Naive thymus-derived CD4-positive, alpha-beta T cell (primary cell): ENCODE measurements around the gene PYY. TPM values are rescaled to one million over a fixed set of nuclear protein-coding genes. Genes with fewer than 3 reads are reported as not detected.

Experiments
- ATAC-seq: fragments of 150-1000 bp; cut with Tn5 transposase; 2 replicates; pipeline ENCODE4 v1.10.0; 2021; ENCODE audit warnings: mild to moderate bottlenecking, moderate library complexity
- CTCF ChIA-PET: fragments of 350-600 bp; sonication (Branson Sonifier 250); formaldehyde crosslinking; loops from one replicate; lab custom pipeline; 2021; ENCODE audit warnings: antibody characterized with exemption; lab: Charles Lee
- POLR2A ChIA-PET: fragments of 350-600 bp; sonication (Branson Sonifier 250); formaldehyde crosslinking; loops from one replicate; lab custom pipeline; 2021; ENCODE audit warnings: antibody characterized with exemption, inconsistent platforms; lab: Charles Lee
- DNase-seq, 9 donors: peaks; one replicate each; pipeline versions ENCODE4 v3.0.0 to v3.0.0-alpha.2; 2020 to 2022; ENCODE audit warnings: mixed read lengths in 1 of 9
- H3K27ac ChIP-seq: one replicate; pipeline ENCODE4 v1.7.0; 2013; ENCODE audit warnings: mild to moderate bottlenecking, low read depth, low read length, moderate library complexity
- H3K27me3 ChIP-seq, 2 donors: one replicate each; pipeline ENCODE4 v1.7.0; 2013; ENCODE audit warnings: low read length in 2 of 2, mild to moderate bottlenecking in 2 of 2, moderate library complexity in 2 of 2; ENCODE audit not compliant: control insufficient read depth in 2 of 2, insufficient read depth in 2 of 2
- H3K36me3 ChIP-seq, 3 experiments: 1 replicate in 2 of 3; 2 replicates in 1 of 3; pipeline ENCODE4 v1.7.0; 2013; ENCODE audit warnings: low read length in 3 of 3, mild to moderate bottlenecking in 3 of 3, moderate library complexity in 1 of 3; ENCODE audit not compliant: insufficient read depth in 3 of 3, control insufficient read depth in 2 of 3
- H3K4me1 ChIP-seq, 2 donors: one replicate each; pipeline ENCODE4 v1.7.0; 2013; ENCODE audit warnings: low read length in 2 of 2, mild to moderate bottlenecking in 2 of 2, moderate library complexity in 1 of 2; ENCODE audit not compliant: control insufficient read depth in 2 of 2, insufficient read depth in 2 of 2
- H3K4me3 ChIP-seq: 2 replicates; pipeline ENCODE4 v1.7.0; 2013; ENCODE audit warnings: mild to moderate bottlenecking, low read length
- H3K9me3 ChIP-seq, 3 experiments: 1 replicate in 2 of 3; 2 replicates in 1 of 3; pipeline ENCODE4 v1.7.0; 2013; ENCODE audit warnings: low read length in 3 of 3; ENCODE audit not compliant: control insufficient read depth in 2 of 3
- H3K27ac Mint-ChIP-seq, 9 donors: one replicate each; pipeline ENCODE4 v1.8.0; 2020 to 2022; ENCODE audit warnings: mixed read lengths in 9 of 9, mild to moderate bottlenecking in 8 of 9, moderate library complexity in 5 of 9, inconsistent platforms in 2 of 9
- H3K27me3 Mint-ChIP-seq, 5 donors: one replicate each; pipeline ENCODE4 v1.8.0; 2021 to 2022; ENCODE audit warnings: mixed read lengths in 5 of 5, mild to moderate bottlenecking in 1 of 5
- H3K36me3 Mint-ChIP-seq, 5 donors: one replicate each; pipeline ENCODE4 v1.8.0; 2020 to 2022; ENCODE audit warnings: mixed read lengths in 5 of 5, mild to moderate bottlenecking in 3 of 5, inconsistent platforms in 1 of 5
- H3K4me1 Mint-ChIP-seq, 7 donors: one replicate each; pipeline ENCODE4 v1.8.0; 2020 to 2022; ENCODE audit warnings: mixed read lengths in 7 of 7, mild to moderate bottlenecking in 3 of 7, inconsistent platforms in 1 of 7
- H3K4me3 Mint-ChIP-seq, 10 donors: one replicate each; pipeline ENCODE4 v1.8.0; 2020 to 2022; ENCODE audit warnings: mild to moderate bottlenecking in 10 of 10, mixed read lengths in 10 of 10, moderate library complexity in 6 of 10, inconsistent platforms in 2 of 10
- H3K9me3 Mint-ChIP-seq, 11 donors: one replicate each; pipeline ENCODE4 v1.8.0; 2020 to 2022; ENCODE audit warnings: mixed read lengths in 11 of 11, mild to moderate bottlenecking in 4 of 11, inconsistent platforms in 1 of 11, moderate library complexity in 1 of 11
- intact Hi-C, 2 donors: fragments of 100-400 bp; cut with micrococcal nuclease; formaldehyde crosslinking; loops; one replicate each; pipeline ENCODE4 v1.15.1; 2023
- polyA plus RNA-seq, 2 donors: library from polyadenylated mRNA; unstranded; fragments of 300-500 nt; fragmentation: Illumina TruSeq; gene quantifications; one replicate each; pipeline ENCODE4 v1.2.3, GENCODE V29; 2021
- total RNA-seq, 6 experiments: library from RNA in 5 of 6; stranded (reverse) in 5 of 6; gene quantifications; 1 replicate in 5 of 6; 2 replicates in 1 of 6; pipeline ENCODE4 v1.2.3 and lab custom pipeline; 2021 to 2026

PYY gene
- total and polyA plus RNA-seq, 7 experiments from 2014 or later, result not detected

DNA sequence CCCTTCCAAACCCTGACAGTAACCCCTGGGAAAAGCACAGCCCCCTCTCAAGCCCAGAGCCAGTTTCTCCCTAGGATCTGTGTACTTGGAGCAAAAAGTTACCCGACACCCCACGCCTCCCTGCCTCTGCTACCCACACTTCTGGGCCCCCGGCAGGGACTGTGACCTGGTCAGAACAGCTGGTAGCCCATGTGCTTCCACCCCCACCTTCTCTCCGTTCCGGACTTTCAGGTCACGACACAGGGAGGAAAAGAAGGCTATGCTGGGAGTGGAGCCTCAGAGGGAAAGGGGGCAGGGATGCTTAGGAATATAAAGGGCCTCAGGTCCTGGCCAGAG lies 17.8 kb downstream of the PYY start:
- Mint-ChIP-seq H3K27me3 (peaks cover 0 to 22% (median 0%) of the 10 kb centered on the region in 5 donors), H3K36me3 (no peaks in the 10 kb centered on the region), H3K9me3 (no peaks in the 10 kb centered on the region), H3K27ac (no peak overlapping the region), H3K4me1 (peaks cover 0 to 22% (median 12%) of the 10 kb centered on the region in 7 donors), H3K4me3 (no peak overlapping the region)
- DNase-seq (no peak), ATAC-seq (no peak)
- intact Hi-C loops, result no loop called here
- Histone ChIP-seq H3K27me3 (no peaks in the 10 kb centered on the region), H3K4me1 (peaks cover 0 to 3% of the 10 kb centered on the region in 2 donors), H3K27ac (no peak overlapping the region), H3K4me3 (no peak overlapping the region), H3K36me3 (no peaks in the 10 kb centered on the region), H3K9me3 (no peaks in the 10 kb centered on the region)
- ChIA-PET POLR2A (no interaction called here), CTCF (interaction anchor here (0.7 to 1.4 kb wide), 2 partner anchors 27 to 47 kb away, joined by 3 read pairs; no protein-coding TSS in a partner anchor)

DNA sequence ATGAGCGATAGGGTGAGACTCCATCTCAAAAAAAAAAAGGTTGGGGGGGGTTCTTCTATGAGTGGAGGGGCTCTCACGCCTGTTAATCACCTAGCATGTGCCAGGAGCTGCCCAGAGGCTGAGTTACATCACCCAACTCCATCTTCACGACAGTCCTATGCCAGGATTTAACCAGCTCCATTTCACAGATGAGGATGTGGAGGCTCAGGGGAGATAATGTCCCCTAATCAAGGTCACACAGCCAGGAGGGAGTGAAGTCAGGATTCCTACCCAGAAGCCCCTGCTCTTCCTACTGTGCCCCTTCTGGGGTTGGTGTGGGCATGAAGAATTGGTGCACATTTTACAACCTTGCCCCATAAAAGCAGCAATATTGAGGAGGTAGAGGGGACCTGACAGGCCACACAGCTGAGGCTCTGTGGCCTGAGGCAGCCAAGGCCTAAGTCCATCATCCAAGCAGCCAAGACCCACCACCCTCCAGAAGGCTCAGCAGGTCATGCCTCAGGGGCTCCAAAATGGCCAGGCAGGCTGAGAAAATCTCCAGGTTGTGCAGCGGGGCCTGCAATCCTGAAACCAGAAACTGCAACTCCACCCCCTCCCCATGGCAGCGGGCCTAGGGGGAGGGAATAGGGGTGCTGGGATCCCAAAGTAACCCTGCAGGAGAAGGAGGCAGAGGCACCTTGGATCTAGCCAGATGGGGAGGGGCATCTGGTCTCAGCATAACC lies 18.4 kb downstream of the PYY start:
- DNase-seq (no peak), ATAC-seq (no peak)
- ChIA-PET POLR2A (no interaction called here), CTCF (interaction anchor here (0.7 kb wide), 1 partner anchor 18 kb away, joined by 3 read pairs; no protein-coding TSS in a partner anchor)
- intact Hi-C loops, result no loop called here
- Mint-ChIP-seq H3K4me1 (peaks cover 0 to 22% (median 12%) of the 10 kb centered on the region in 7 donors), H3K4me3 (no peak overlapping the region), H3K36me3 (no peaks in the 10 kb centered on the region), H3K9me3 (no peaks in the 10 kb centered on the region), H3K27me3 (peaks cover 0 to 19% (median 0%) of the 10 kb centered on the region in 5 donors), H3K27ac (no peak overlapping the region)
- H3K4me3 ChIP-seq, result no peak overlapping the region
- no peak overlapping the region for H3K27ac ChIP-seq
- no peaks in the 10 kb centered on the region for H3K9me3 ChIP-seq
- no peaks in the 10 kb centered on the region for H3K36me3 ChIP-seq
- no peaks in the 10 kb centered on the region for H3K27me3 ChIP-seq
- peaks cover 0 to 3% of the 10 kb centered on the region in 2 donors for H3K4me1 ChIP-seq

DNA sequence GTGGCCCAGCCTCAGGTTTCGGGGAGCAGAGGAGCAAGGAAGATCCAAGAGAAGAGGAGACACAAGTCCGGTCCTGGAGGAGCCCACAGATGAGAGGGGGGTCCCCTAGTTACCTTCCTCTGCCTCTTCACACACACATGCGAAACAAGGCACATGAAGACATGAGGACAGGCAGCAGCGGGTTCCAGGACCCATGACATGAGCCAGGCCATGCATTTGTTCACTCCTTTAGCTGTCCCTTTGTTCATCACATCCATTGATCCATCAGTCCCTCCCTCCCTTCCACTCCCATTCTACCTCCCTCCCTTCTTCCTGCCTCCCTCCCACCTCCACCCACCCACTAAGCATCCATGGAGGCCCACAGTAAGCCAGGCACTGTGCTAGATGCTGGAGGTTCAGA lies 20.8 kb downstream of the PYY start:
- ATAC-seq (no peak), DNase-seq (no peak)
- Histone ChIP-seq H3K36me3 (no peaks in the 10 kb centered on the region), H3K4me3 (no peak overlapping the region), H3K27me3 (no peaks in the 10 kb centered on the region), H3K27ac (no peak overlapping the region), H3K9me3 (no peaks in the 10 kb centered on the region), H3K4me1 (peaks cover 5 to 8% of the 10 kb centered on the region in 2 donors)
- no peak overlapping the region for H3K27ac Mint-ChIP-seq
- H3K4me3 Mint-ChIP-seq, result no peak overlapping the region
- H3K36me3 Mint-ChIP-seq, result no peaks in the 10 kb centered on the region
- intact Hi-C loops, result no loop called here
- no peaks in the 10 kb centered on the region for H3K9me3 Mint-ChIP-seq
- POLR2A ChIA-PET, result no interaction called here
- peaks cover 0 to 11% (median 0%) of the 10 kb centered on the region in 5 donors for H3K27me3 Mint-ChIP-seq
- peaks cover 6 to 22% (median 18%) of the 10 kb centered on the region in 7 donors for H3K4me1 Mint-ChIP-seq
- CTCF ChIA-PET, result interaction anchor here (1.3 kb wide), 1 partner anchor 11 kb away, joined by 5 read pairs; no protein-coding TSS in a partner anchor

DNA sequence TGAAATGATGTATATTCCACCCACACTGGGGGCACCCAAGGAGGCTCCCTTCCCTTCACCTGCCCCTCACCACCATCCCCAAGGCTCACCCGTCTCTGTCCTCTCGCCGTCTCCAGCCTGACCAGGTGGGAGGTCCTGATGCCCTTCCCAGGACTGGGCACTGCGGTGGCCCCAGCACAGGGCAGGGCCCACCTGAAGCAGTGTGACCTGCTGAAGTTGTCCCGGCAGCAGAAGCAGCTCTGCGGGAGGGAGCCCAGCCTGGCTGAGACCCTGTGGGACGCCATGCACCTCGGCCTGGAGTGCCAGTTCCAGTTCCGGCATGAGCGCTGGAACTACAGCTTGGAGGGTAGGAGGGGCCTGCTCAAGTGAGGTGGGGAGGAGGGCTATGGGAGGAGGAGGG lies 21.4 kb downstream of the PYY start:
- H3K4me3 ChIP-seq, result no peak overlapping the region
- no peaks in the 10 kb centered on the region for H3K36me3 ChIP-seq
- no peaks in the 10 kb centered on the region for H3K9me3 ChIP-seq
- no peak overlapping the region for H3K27ac ChIP-seq
- ATAC-seq (no peak), DNase-seq (no peak)
- no peaks in the 10 kb centered on the region for H3K27me3 ChIP-seq
- no peaks in the 10 kb centered on the region for H3K36me3 Mint-ChIP-seq
- no peaks in the 10 kb centered on the region for H3K9me3 Mint-ChIP-seq
- no peak overlapping the region for H3K4me3 Mint-ChIP-seq
- intact Hi-C loops, result no loop called here
- peaks cover 5 to 13% of the 10 kb centered on the region in 2 donors for H3K4me1 ChIP-seq
- ChIA-PET POLR2A (no interaction called here), CTCF (no interaction called here)
- peaks cover 0 to 11% (median 0%) of the 10 kb centered on the region in 5 donors for H3K27me3 Mint-ChIP-seq
- H3K4me1 Mint-ChIP-seq, result peaks cover 6 to 24% (median 19%) of the 10 kb centered on the region in 7 donors
- no peak overlapping the region for H3K27ac Mint-ChIP-seq

DNA sequence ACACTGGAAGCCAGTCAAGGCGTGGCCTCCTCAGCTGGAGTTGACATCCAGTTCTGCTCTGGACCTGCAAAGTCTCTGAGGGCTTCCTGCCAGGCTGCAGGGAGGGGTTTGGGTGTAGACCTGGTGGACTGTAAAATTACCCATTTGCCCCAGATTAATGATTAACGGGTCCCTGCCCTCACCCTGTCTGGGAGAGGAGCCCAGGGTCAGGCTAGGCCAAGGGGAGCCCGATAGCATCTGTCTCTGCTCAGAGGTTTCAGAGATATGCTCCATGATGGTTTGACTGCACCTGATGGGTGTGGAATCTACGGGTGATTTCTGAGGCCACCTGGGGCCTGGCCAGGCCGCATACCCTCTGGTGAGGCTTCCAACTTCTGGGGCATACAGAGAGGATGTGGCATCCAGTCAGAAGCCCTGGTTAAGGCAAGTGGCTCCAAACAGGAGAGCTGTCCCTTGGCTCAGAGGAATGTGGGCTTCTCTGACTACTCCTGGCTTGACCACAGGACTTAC lies 22.6 kb downstream of the PYY start:
- ATAC-seq (no peak), DNase-seq (no peak)
- H3K27ac Mint-ChIP-seq, result no peak overlapping the region
- H3K36me3 Mint-ChIP-seq, result no peaks in the 10 kb centered on the region
- no peaks in the 10 kb centered on the region for H3K9me3 ChIP-seq
- H3K4me3 ChIP-seq, result no peak overlapping the region
- ChIA-PET POLR2A (no interaction called here), CTCF (interaction anchor here (0.6 kb wide), 1 partner anchor 13 kb away, joined by 4 read pairs; no protein-coding TSS in a partner anchor)
- peaks cover 0 to 15% (median 0%) of the 10 kb centered on the region in 5 donors for H3K27me3 Mint-ChIP-seq
- H3K27me3 ChIP-seq, result no peaks in the 10 kb centered on the region
- H3K27ac ChIP-seq, result no peak overlapping the region
- intact Hi-C loops, result no loop called here
- peak overlapping the region in 1 of 10 donors; percentile 48 for H3K4me3 Mint-ChIP-seq
- peaks cover 12 to 30% (median 26%) of the 10 kb centered on the region in 7 donors for H3K4me1 Mint-ChIP-seq
- H3K4me1 ChIP-seq, result peaks cover 12 to 13% of the 10 kb centered on the region in 2 donors
- H3K9me3 Mint-ChIP-seq, result no peaks in the 10 kb centered on the region
- no peaks in the 10 kb centered on the region for H3K36me3 ChIP-seq

DNA sequence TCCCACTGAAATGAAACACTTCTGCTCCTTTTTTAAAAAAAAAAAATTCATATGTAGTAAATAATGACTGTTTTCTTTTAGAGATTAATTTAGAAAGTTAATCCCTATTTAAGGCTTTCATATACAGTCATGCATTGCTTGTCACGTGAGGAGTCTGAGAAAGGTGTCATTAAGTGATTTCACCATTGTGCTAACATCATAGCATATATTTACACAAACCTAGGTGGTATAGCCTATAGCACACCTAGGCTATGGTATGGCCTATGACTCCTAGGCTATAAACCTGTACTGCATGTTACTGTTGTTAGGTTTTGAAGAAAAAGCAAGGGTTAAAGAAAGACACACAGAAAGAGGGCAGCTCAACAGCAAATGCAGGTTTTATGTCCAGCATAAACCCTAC lies 25.1 kb downstream of the PYY start:
- no peaks in the 10 kb centered on the region for H3K9me3 ChIP-seq
- no peaks in the 10 kb centered on the region for H3K36me3 ChIP-seq
- H3K4me1 ChIP-seq, result peaks cover 12 to 13% of the 10 kb centered on the region in 2 donors
- peak overlapping the region in 2 of 10 donors; percentile 21 to 98 for H3K4me3 Mint-ChIP-seq
- H3K27me3 Mint-ChIP-seq, result peaks cover 0 to 17% (median 0%) of the 10 kb centered on the region in 5 donors
- intact Hi-C loops, result loop anchor here in 1 of 2 donors (1.0 kb wide), 1 partner anchor 11 kb away; no protein-coding TSS in a partner anchor
- no peak for ATAC-seq
- no peaks in the 10 kb centered on the region for H3K9me3 Mint-ChIP-seq
- no peak overlapping the region for H3K27ac ChIP-seq
- no peak overlapping the region for H3K4me3 ChIP-seq
- no peaks in the 10 kb centered on the region for H3K27me3 ChIP-seq
- H3K4me1 Mint-ChIP-seq, result peaks cover 12 to 34% (median 27%) of the 10 kb centered on the region in 7 donors
- DNase-seq, result no peak
- H3K27ac Mint-ChIP-seq, result peak overlapping the region in 7 of 9 donors; percentile 43 to 92 (median 86)
- no peaks in the 10 kb centered on the region for H3K36me3 Mint-ChIP-seq
- POLR2A ChIA-PET, result interaction anchor here (0.6 to 1.4 kb wide), 6 partner anchors 9 to 74 kb away, joined by 3 to 5 read pairs (median 3); partner anchors contain the start of gene MPP2
- CTCF ChIA-PET, result interaction anchor here (0.6 to 2.0 kb wide), 5 partner anchors 14 to 84 kb away, joined by 3 to 7 read pairs (median 3); no protein-coding TSS in a partner anchor
